ENCODE measurements around the gene ATP2C1.

- TF ChIP-seq POLR2AphosphoS5 (IDR thresholded peaks at IDR 0.05) (no peak), CTCF (IDR thresholded peaks at IDR 0.05) (no peak)
Measured at GRCh38 chr3:130971208-130971607, 77.3 kb downstream of the ATP2C1 start.
